Forelimb muscle (tissue), 1 donor: Measurements from ENCODE around the gene EIF4E. TPM values are rescaled to one million over a fixed set of nuclear protein-coding genes. Genes with fewer than 3 reads are reported as not detected.
"Not testable (repeated sequence)": the region's sequence is repeated elsewhere in the genome, so short reads cannot be mapped to it uniquely, and the experiment has no call there.

Experiments
- DNase-seq: peaks from one replicate; pipeline ENCODE4 v3.0.0-alpha.2; 2013; ENCODE audit warnings: low read depth
- polyA plus RNA-seq: library from polyadenylated mRNA; unstranded; fragments of 120-200 nt; gene quantifications from one replicate; pipeline ENCODE4 v1.2.1, GENCODE V29; 2013; ENCODE audit not compliant: insufficient read length

EIF4E gene
- polyA plus RNA-seq, 1 donor, result 47.7 TPM

GRCh38 chr4:98879515-98879914 is 49.4 kb downstream of the EIF4E start:
- no peak for DNase-seq

- no peak for DNase-seq
Observed at GRCh38 chr4:98873059-98873458, 55.9 kb downstream of the EIF4E start.

DNA sequence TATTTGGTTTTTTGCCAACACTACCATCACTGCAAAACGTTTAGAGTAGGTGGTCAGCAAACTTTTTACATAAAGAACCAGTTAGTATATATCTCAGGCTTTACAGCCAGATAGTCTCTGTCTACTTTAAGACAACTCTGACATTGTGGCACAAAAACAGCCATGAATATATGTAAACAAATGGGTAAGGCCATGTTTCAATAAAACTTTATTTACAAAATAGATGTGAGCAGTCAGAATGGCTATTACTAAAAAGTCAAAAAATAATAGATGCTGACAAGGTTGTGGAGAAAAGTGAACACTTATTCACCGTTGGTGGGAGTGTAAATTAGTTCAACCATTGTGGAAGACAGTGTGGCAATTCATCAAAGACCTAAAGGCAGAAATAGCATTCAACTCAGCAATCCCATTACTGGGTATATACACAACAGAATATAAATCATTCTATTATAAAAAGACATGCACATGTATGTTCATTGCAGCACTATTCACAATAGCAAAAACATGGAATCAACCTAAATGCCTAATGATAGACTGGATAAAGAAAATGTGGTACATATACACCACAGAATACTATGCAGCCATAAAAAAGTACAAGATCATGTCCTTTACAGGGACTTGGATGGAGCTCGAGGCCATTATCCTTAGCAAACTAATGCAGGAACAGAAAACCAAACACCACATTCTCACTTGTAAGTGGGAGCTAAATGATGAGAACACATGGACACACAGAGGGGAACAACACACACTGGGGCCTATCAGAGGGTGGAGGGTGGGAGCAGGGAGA is 56.6 kb downstream of the EIF4E start:
- DNase-seq, result not testable (repeated sequence)

- DNase-seq, result no peak
Observed at GRCh38 chr4:98867648-98868047, 61.3 kb downstream of the EIF4E start.

- no peak for DNase-seq
Observed at GRCh38 chr4:98865059-98865458, 63.9 kb downstream of the EIF4E start.

DNA sequence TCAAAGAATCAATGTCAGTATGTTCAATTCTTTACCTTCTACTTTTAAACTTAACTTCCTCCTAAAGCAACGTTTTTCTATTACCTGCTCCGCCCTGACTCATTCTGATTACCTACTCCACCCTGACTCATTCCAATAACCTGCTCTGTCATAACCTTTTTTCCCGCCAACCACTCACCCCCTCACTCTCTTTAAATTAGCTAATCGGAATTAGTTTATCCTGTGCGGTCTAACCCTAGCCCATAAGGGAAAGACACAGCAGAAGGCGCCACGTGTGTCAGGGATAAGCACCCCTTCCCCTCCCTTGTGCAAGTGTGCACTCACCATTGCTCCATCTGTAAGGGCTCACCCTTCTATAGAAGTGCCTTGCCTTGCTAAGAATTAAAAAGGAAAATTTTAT is 64.4 kb downstream of the EIF4E start:
- no peak for DNase-seq

DNA sequence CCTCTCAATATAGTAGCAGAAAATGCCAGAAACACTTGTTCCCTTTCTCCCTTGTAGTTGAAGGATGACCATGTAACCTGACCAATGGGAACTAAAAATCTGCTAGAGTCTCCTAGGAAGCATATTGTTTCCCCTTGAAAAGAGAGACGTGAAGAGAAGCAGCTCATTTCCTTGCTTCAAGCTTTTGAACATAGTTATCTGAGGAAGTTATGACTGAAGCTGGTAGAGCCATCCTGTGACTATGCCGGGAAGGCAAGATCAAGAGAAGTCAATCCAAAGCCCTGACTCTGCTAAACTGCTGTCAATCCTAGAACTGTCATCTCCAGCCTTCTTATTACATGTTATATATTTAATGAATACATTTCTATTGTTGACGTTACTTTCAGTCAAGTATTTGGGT is 66.6 kb downstream of the EIF4E start:
- no peak for DNase-seq

GRCh38 chr4:98861100-98861884 is 67.6 kb downstream of the EIF4E start:
- no peak for DNase-seq

GRCh38 chr4:98851806-98852205 is 77.1 kb downstream of the EIF4E start:
- DNase-seq, result no peak

GRCh38 chr4:98850937-98851336 is 78.0 kb downstream of the EIF4E start:
- no peak for DNase-seq

- no peak for DNase-seq
Observed at GRCh38 chr4:98848448-98848847, 80.5 kb downstream of the EIF4E start.

DNA sequence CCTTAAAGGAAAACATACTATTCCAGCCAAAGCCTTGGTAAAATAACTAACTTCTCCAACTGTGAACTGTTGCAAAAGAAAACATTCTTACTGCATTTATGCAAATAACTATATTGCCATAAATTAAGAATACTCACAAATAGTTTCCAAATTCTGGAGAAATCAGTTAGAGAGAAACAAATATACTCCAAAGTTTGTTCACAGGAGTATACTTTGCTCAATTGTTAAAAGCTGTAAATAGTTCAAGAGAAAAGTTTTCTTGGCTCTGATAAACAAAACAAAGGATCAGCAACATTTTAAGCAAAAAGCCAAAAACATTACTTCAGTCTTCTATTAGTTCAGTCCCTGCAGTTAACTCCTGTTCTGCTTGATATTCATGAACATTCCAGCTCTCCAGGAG is 83.0 kb downstream of the EIF4E start:
- DNase-seq, result no peak

DNA sequence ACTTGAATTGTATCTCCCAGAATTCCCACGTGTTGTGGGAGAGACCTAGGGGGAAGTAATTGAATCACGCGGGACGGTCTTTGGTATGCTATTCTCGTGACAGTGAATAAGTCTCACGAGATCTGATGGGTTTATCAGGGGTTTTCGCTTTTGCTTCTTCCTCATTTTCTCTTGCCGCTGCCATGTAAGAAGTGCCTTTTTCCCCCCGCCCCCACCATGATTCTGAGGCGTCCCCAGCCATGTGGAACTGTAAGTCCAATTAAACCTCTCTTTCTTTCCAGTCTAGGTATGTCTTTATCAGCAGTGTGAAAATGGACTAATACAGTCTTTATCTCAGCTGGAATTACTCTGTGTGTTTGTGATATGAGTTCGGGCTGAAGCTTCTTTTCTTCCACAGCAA is 86.0 kb downstream of the EIF4E start:
- not testable (repeated sequence) for DNase-seq

GRCh38 chr4:98838977-98839618 is 89.8 kb downstream of the EIF4E start:
- DNase-seq, result no peak

GRCh38 chr4:98838531-98838930 is 90.4 kb downstream of the EIF4E start:
- DNase-seq, result no peak

DNA sequence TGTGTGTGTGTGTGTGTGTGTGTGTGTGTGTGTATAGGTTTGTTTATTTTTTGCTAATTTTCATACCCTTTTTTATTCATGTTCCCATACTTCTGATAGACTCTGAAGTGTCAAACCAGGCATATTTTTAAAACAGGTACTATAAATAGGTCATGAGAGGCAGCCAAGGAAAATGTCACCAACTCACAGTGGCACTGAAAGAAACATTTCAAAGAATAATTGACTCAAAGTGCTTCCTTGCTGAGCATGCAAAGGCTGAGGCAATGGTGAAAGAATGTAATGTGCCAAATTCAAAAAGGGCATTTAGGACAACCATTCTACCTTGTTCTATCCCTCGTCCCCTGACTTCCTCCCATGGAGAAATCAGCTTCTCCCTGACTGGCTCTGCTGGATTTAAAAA is 95.5 kb downstream of the EIF4E start:
- no peak for DNase-seq

DNA sequence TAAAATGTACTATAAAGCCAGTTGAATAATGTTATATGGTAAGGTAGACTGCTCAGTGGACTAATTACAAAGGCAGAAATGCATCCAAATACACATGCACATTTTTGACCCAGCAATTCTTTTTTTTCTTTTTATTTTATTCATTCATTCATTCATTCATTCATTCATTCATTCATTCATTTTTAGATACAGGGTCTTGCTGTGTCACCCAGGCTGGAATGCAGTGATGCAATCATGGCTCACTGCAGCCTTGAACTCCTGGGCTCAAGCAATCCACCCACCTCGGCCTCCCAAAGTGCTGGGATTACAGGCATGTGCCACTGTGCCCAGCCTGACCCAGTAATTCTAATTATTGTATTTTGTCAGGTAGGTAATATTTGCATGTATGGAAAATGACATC is 97.9 kb downstream of the EIF4E start:
- not testable (repeated sequence) for DNase-seq

Other genes with a start within 250 kb of the EIF4E start
- gene METAP1, start 66.6 kb upstream of the EIF4E start, polyA plus RNA-seq, result 26.2 TPM
- gene ADH5, start 159.7 kb upstream of the EIF4E start, polyA plus RNA-seq, result 92.4 TPM
- 0.24 TPM for gene ADH4, start 215.2 kb upstream of the EIF4E start, polyA plus RNA-seq